Measurements from ENCODE around the gene CHST11.
A peak's percentile ranks its signal among the peaks of the same experiment; 100 is the strongest.

The CHST11 gene

GRCh38 chr12:104460973-104461698 is 4.4 kb downstream of the CHST11 start:
- no peak for DNase-seq

GRCh38 chr12:104462325-104462724 is 5.6 kb downstream of the CHST11 start:
- DNase-seq, result no peak

- DNase-seq, result peak in 1 of 2 experiments; percentile 45
Measured at GRCh38 chr12:104462931-104463339, 6.2 kb downstream of the CHST11 start.

- DNase-seq, result no peak
Measured at GRCh38 chr12:104463368-104463767, 6.6 kb downstream of the CHST11 start.

GRCh38 chr12:104464899-104465298 is 8.2 kb downstream of the CHST11 start:
- DNase-seq, result no peak

GRCh38 chr12:104466709-104467345 is 10.1 kb downstream of the CHST11 start:
- DNase-seq, result no peak

- no peak for DNase-seq
Measured at GRCh38 chr12:104467346-104467837, 10.6 kb downstream of the CHST11 start.

GRCh38 chr12:104468371-104468770 is 11.6 kb downstream of the CHST11 start:
- no peak for DNase-seq

- DNase-seq, result no peak
Measured at GRCh38 chr12:104469066-104469465, 12.3 kb downstream of the CHST11 start.

GRCh38 chr12:104469523-104469922 is 12.8 kb downstream of the CHST11 start:
- DNase-seq, result no peak

GRCh38 chr12:104470521-104470920 is 13.8 kb downstream of the CHST11 start:
- no peak for DNase-seq

GRCh38 chr12:104471336-104471735 is 14.6 kb downstream of the CHST11 start:
- DNase-seq, result no peak

GRCh38 chr12:104472748-104473147 is 16.0 kb downstream of the CHST11 start:
- no peak for DNase-seq

- DNase-seq, result peak in 1 of 2 experiments; percentile 57
Measured at GRCh38 chr12:104473374-104473983, 16.7 kb downstream of the CHST11 start.

- no peak for DNase-seq
Measured at GRCh38 chr12:104475271-104475670, 18.5 kb downstream of the CHST11 start.

GRCh38 chr12:104477510-104478390 is 21.0 kb downstream of the CHST11 start:
- no peak for DNase-seq

- DNase-seq, result peak; percentile 55 to 57
Measured at GRCh38 chr12:104478396-104479122, 21.8 kb downstream of the CHST11 start.

- no peak for DNase-seq
Measured at GRCh38 chr12:104479123-104479662, 22.4 kb downstream of the CHST11 start.

GRCh38 chr12:104480012-104480411 is 23.3 kb downstream of the CHST11 start:
- no peak for DNase-seq

GRCh38 chr12:104480826-104481440 is 24.2 kb downstream of the CHST11 start:
- DNase-seq, result no peak

GRCh38 chr12:104482113-104482512 is 25.4 kb downstream of the CHST11 start:
- no peak for DNase-seq

Measured in activated T-cell treated with anti-CD3 and anti-CD28 coated beads, Interleukin-2, amount 50 U/mL, for 48 hours (primary cell).